Measurements from ENCODE around the gene APLP1.
"Not testable (repeated sequence)": the region's sequence is repeated elsewhere in the genome, so short reads cannot be mapped to it uniquely, and the experiment has no call there.

APLP1 gene

DNA sequence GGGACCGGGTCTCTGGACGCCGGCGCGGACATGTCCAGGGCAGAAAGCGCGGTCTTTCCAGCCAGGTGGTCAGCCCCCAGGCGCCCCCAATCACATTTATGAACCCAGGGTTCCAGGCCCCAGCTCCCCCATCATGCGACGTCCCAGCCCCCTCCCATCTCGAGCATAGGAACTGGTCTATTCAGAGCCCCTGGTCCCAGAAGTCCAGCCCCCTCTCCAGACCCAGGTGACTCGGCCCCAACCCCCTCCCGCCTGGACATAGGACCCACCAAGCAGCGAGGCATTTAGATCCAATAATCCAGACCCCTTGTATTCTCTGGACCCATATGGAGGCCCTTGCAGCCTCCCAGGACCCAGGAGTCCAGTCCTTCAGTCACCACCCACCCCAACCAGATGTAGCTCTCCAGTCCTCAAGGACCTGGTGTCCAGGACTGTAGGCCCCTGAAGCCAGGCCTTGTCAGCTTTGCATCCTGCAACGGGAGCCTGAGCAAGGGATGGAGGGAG is 501 bp downstream of the APLP1 start:
- H3K4me3 ChIP-seq (ENCODE audit: low read depth, low read length), result no peak overlapping the region
- no peak for TF ChIP-seq POLR2A (IDR thresholded peaks at IDR 0.05; ENCODE audit: extremely low read depth, insufficient read length)
- no peak for TF ChIP-seq CTCF (IDR thresholded peaks at IDR 0.05; ENCODE audit: low read depth, low read length)
- TF ChIP-seq, protein P1, sequence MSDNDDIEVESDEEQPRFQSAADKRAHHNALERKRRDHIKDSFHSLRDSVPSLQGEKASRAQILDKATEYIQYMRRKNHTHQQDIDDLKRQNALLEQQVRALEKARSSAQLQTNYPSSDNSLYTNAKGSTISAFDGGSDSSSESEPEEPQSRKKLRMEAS (IDR thresholded peaks at IDR 0.05; ENCODE audit: low read depth, low read length), result no peak
- no peak for TF ChIP-seq MYC (IDR thresholded peaks at IDR 0.05; ENCODE audit: low read depth, low read length)
- no peak for DNase-seq (ENCODE audit: low read depth)

GRCh38 chr19:35869327-35870123 is 1.2 kb downstream of the APLP1 start:
- DNase-seq (ENCODE audit: low read depth), result peak; percentile 51
- H3K4me3 ChIP-seq (ENCODE audit: low read depth, low read length), result no peak overlapping the region
- TF ChIP-seq, protein P1 (IDR thresholded peaks at IDR 0.05; ENCODE audit: low read depth, low read length), result no peak
- TF ChIP-seq POLR2A (IDR thresholded peaks at IDR 0.05; ENCODE audit: extremely low read depth, insufficient read length) (no peak), CTCF (IDR thresholded peaks at IDR 0.05; ENCODE audit: low read depth, low read length) (no peak), MYC (IDR thresholded peaks at IDR 0.05; ENCODE audit: low read depth, low read length) (no peak)

DNA sequence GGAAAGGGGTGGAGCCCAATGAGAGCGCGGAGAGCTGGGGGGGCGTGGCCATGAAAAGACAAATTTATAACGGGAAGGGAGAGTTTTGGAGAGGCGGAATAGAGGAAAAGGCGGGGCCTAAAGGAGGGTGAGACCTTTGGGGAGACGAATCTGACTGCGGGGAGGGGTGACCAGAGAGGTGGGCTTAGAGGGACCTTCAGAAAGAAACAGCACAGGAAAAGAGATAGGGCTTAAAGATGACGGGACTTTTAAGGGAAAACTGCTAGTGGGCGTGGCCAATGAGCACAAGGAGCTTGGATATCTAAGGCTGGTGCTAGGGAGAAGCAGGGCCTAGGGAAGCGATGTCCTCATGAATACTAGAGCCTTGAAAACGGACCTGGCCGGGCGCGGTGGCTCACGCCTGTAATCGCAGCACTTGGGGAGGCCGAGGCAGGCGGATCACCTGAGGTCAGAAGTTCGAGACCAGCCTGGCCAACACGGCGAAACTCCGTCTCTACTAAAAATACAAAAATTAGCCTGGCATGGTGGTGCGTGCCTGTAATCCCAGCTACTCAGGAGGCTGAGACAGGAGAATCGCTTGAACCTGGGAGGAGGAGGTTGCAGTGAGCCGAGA is 1.9 kb downstream of the APLP1 start:
- DNase-seq (ENCODE audit: low read depth); H3K4me3 ChIP-seq (ENCODE audit: low read depth, low read length): not testable (repeated sequence)

DNA sequence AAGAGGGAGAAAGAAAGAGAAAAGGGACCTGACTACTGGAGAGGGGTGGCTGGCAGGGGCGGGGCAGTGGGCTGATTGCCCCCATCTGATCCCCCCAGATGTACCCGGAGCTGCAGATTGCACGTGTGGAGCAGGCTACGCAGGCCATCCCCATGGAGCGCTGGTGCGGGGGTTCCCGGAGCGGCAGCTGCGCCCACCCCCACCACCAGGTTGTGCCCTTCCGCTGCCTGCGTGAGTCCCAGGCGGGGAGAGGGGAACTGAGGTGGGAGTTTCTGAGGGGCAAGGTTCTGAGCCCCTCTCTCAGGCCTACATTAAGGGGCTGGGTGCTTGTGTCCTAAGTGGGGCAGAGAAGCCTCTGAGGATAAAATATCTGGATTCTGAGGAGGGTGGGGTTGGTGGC is 2.4 kb downstream of the APLP1 start:
- no peak overlapping the region for H3K4me3 ChIP-seq (ENCODE audit: low read depth, low read length)

GRCh38 chr19:35871611-35872010 is 3.2 kb downstream of the APLP1 start:
- H3K4me3 ChIP-seq (ENCODE audit: low read depth, low read length), result no peak overlapping the region
- TF ChIP-seq POLR2A (IDR thresholded peaks at IDR 0.05; ENCODE audit: extremely low read depth, insufficient read length) (no peak), CTCF (IDR thresholded peaks at IDR 0.05; ENCODE audit: low read depth, low read length) (no peak), MYC (IDR thresholded peaks at IDR 0.05; ENCODE audit: low read depth, low read length) (no peak)
- TF ChIP-seq, protein P1 (IDR thresholded peaks at IDR 0.05; ENCODE audit: low read depth, low read length), result no peak
- no peak for DNase-seq (ENCODE audit: low read depth)

More for the DNA sequence above, 2.4 kb downstream of the APLP1 start:
- DNase-seq (ENCODE audit: low read depth), result no peak
- TF ChIP-seq, protein P1 (IDR thresholded peaks at IDR 0.05; ENCODE audit: low read depth, low read length), result no peak
- TF ChIP-seq MYC (IDR thresholded peaks at IDR 0.05; ENCODE audit: low read depth, low read length) (no peak), POLR2A (IDR thresholded peaks at IDR 0.05; ENCODE audit: extremely low read depth, insufficient read length) (no peak), CTCF (IDR thresholded peaks at IDR 0.05; ENCODE audit: low read depth, low read length) (no peak)

GRCh38 chr19:35872180-35872579 is 3.8 kb downstream of the APLP1 start:
- DNase-seq (ENCODE audit: low read depth), result no peak
- no peak overlapping the region for H3K4me3 ChIP-seq (ENCODE audit: low read depth, low read length)
- TF ChIP-seq MYC (IDR thresholded peaks at IDR 0.05; ENCODE audit: low read depth, low read length), result no peak
- TF ChIP-seq, protein P1 (IDR thresholded peaks at IDR 0.05; ENCODE audit: low read depth, low read length), result no peak
- TF ChIP-seq POLR2A (IDR thresholded peaks at IDR 0.05; ENCODE audit: extremely low read depth, insufficient read length), result no peak
- no peak for TF ChIP-seq CTCF (IDR thresholded peaks at IDR 0.05; ENCODE audit: low read depth, low read length)
